Measurements from ENCODE around the gene SLC1A2. TPM values are rescaled to one million over a fixed set of nuclear protein-coding genes. Genes with fewer than 3 reads are reported as not detected.

The SLC1A2 gene
- total RNA-seq, 4 donors from 2014 or later: 1.0 to 3.4 (median 2.0) TPM

GRCh38 chr11:35295751-35296150 lies 123.6 kb downstream of the SLC1A2 start:
- Histone ChIP-seq H3K36me3 (no peaks in the 10 kb centered on the region), H3K27me3 (no peaks in the 10 kb centered on the region), H3K9me3 (no peaks in the 10 kb centered on the region), H3K27ac (no peak overlapping the region), H3K4me3 (no peak overlapping the region), H3K4me1 (peaks cover under 1% of the 10 kb centered on the region)
- DNase-seq (ENCODE audit: low spot score in 2 of 2): no peak
- TF ChIP-seq EP300 (IDR thresholded peaks at IDR 0.05): no peak
- no peak for TF ChIP-seq POLR2A (IDR thresholded peaks at IDR 0.05)
- TF ChIP-seq POLR2AphosphoS5 (IDR thresholded peaks at IDR 0.05): no peak
- TF ChIP-seq CTCF (IDR thresholded peaks at IDR 0.05): no peak
- WGBS: 86% methylated on average over 2 of the region's 2 CpGs

- Histone ChIP-seq H3K4me1 (peaks cover 13% of the 10 kb centered on the region), H3K27me3 (no peaks in the 10 kb centered on the region), H3K27ac (no peak overlapping the region), H3K4me3 (no peak overlapping the region), H3K36me3 (no peaks in the 10 kb centered on the region), H3K9me3 (no peaks in the 10 kb centered on the region)
- WGBS: 97% methylated on average over 4 of the region's 4 CpGs
- TF ChIP-seq POLR2AphosphoS5 (IDR thresholded peaks at IDR 0.05): no peak
- no peak for TF ChIP-seq EP300 (IDR thresholded peaks at IDR 0.05)
- no peak for TF ChIP-seq POLR2A (IDR thresholded peaks at IDR 0.05)
- no peak for TF ChIP-seq CTCF (IDR thresholded peaks at IDR 0.05)
- DNase-seq (ENCODE audit: low spot score in 2 of 2): no peak
Measured at GRCh38 chr11:35293699-35294098, 125.7 kb downstream of the SLC1A2 start.

GRCh38 chr11:35293035-35293434 lies 126.3 kb downstream of the SLC1A2 start:
- H3K27me3 ChIP-seq: no peaks in the 10 kb centered on the region
- WGBS: 79% methylated on average over 3 of the region's 3 CpGs

GRCh38 chr11:35292279-35292678 lies 127.1 kb downstream of the SLC1A2 start:
- TF ChIP-seq POLR2AphosphoS5 (IDR thresholded peaks at IDR 0.05) (no peak), EP300 (IDR thresholded peaks at IDR 0.05) (no peak), CTCF (IDR thresholded peaks at IDR 0.05) (no peak), POLR2A (IDR thresholded peaks at IDR 0.05) (no peak)
- DNase-seq (ENCODE audit: low spot score in 2 of 2): no peak
- no peaks in the 10 kb centered on the region for H3K36me3 ChIP-seq

More at GRCh38 chr11:35293035-35293434, 126.3 kb downstream of the SLC1A2 start:
- no peak for DNase-seq (ENCODE audit: low spot score in 2 of 2)
- no peak overlapping the region for H3K27ac ChIP-seq
- H3K36me3 ChIP-seq: no peaks in the 10 kb centered on the region
- no peaks in the 10 kb centered on the region for H3K9me3 ChIP-seq
- H3K4me1 ChIP-seq: peaks cover 17% of the 10 kb centered on the region
- no peak for TF ChIP-seq EP300 (IDR thresholded peaks at IDR 0.05)
- H3K4me3 ChIP-seq: no peak overlapping the region

GRCh38 chr11:35290876-35291275 lies 128.5 kb downstream of the SLC1A2 start:
- Histone ChIP-seq H3K4me1 (peaks cover 18% of the 10 kb centered on the region), H3K9me3 (no peaks in the 10 kb centered on the region), H3K27me3 (no peaks in the 10 kb centered on the region), H3K4me3 (no peak overlapping the region), H3K36me3 (no peaks in the 10 kb centered on the region), H3K27ac (no peak overlapping the region)
- 68% methylated on average over 3 of the region's 3 CpGs for WGBS
- DNase-seq (ENCODE audit: low spot score in 2 of 2): no peak
- TF ChIP-seq POLR2AphosphoS5 (IDR thresholded peaks at IDR 0.05) (peak in 1 of 3 donors; percentile 19), EP300 (IDR thresholded peaks at IDR 0.05) (no peak), CTCF (IDR thresholded peaks at IDR 0.05) (peak in 1 of 2 donors; percentile 14), POLR2A (IDR thresholded peaks at IDR 0.05) (no peak)

More at GRCh38 chr11:35292279-35292678, 127.1 kb downstream of the SLC1A2 start:
- no peaks in the 10 kb centered on the region for H3K27me3 ChIP-seq
- 89% methylated on average over 5 of the region's 5 CpGs for WGBS
- H3K4me1 ChIP-seq: peaks cover 18% of the 10 kb centered on the region
- H3K27ac ChIP-seq: no peak overlapping the region
- H3K4me3 ChIP-seq: no peak overlapping the region
- no peaks in the 10 kb centered on the region for H3K9me3 ChIP-seq

GRCh38 chr11:35289821-35290220 lies 129.5 kb downstream of the SLC1A2 start:
- TF ChIP-seq POLR2A (IDR thresholded peaks at IDR 0.05) (no peak), CTCF (IDR thresholded peaks at IDR 0.05) (no peak), POLR2AphosphoS5 (IDR thresholded peaks at IDR 0.05) (no peak), EP300 (IDR thresholded peaks at IDR 0.05) (no peak)
- no peak for DNase-seq (ENCODE audit: low spot score in 2 of 2)
- Histone ChIP-seq H3K9me3 (no peaks in the 10 kb centered on the region), H3K36me3 (no peaks in the 10 kb centered on the region), H3K4me1 (peaks cover 18% of the 10 kb centered on the region), H3K4me3 (no peak overlapping the region), H3K27ac (no peak overlapping the region), H3K27me3 (no peaks in the 10 kb centered on the region)
- WGBS: 62% methylated on average over 2 of the region's 2 CpGs
